Lower leg skin (tissue), 3 donors: ENCODE data around the gene RAPGEF1.

Experiments used
- CTCF ChIP-seq, 3 donors: fragments of 450-650 bp; IDR thresholded peaks; one replicate each; pipeline ENCODE4 v1.5.1; 2016; ENCODE audit warnings: antibody characterized with exemption in 3 of 3, mild to moderate bottlenecking in 3 of 3, moderate library complexity in 2 of 3
- POLR2A ChIP-seq, 2 donors: fragments of 450-650 bp; IDR thresholded peaks; one replicate each; pipeline ENCODE4 v1.6.1; 2016 to 2017; ENCODE audit warnings: antibody characterized with exemption in 2 of 2, mild to moderate bottlenecking in 1 of 2, moderate library complexity in 1 of 2

- TF ChIP-seq POLR2A (IDR thresholded peaks at IDR 0.05): no peak
- TF ChIP-seq CTCF (IDR thresholded peaks at IDR 0.05): no peak
Observed at GRCh38 chr9:131608493-131609037, 131.3 kb downstream of the RAPGEF1 start.
